HCEC 1CT (cell line): Measurements from ENCODE around the gene TRPM3.

Experiments
- DNase-seq: peaks from one replicate; pipeline ENCODE4 v3.0.0-alpha.2; 2017

TRPM3 gene

GRCh38 chr9:70569791-70570190, 551.6 kb downstream of the TRPM3 start:
- DNase-seq, result no peak

- DNase-seq, result no peak
Observed at GRCh38 chr9:70569070-70569772, 552.2 kb downstream of the TRPM3 start.

- no peak for DNase-seq
Observed at GRCh38 chr9:70567511-70567910, 553.9 kb downstream of the TRPM3 start.

GRCh38 chr9:70566751-70567150, 554.7 kb downstream of the TRPM3 start:
- DNase-seq, result no peak

GRCh38 chr9:70566066-70566465, 555.4 kb downstream of the TRPM3 start:
- DNase-seq, result no peak

- no peak for DNase-seq
Observed at GRCh38 chr9:70564468-70565335, 556.7 kb downstream of the TRPM3 start.

- DNase-seq, result peak; percentile 60
Observed at GRCh38 chr9:70563431-70564204, 557.8 kb downstream of the TRPM3 start.

GRCh38 chr9:70563010-70563409, 558.4 kb downstream of the TRPM3 start:
- DNase-seq, result no peak

GRCh38 chr9:70561786-70562395, 559.5 kb downstream of the TRPM3 start:
- DNase-seq, result peak; percentile 70

GRCh38 chr9:70561111-70561510, 560.3 kb downstream of the TRPM3 start:
- no peak for DNase-seq

GRCh38 chr9:70559102-70559501, 562.3 kb downstream of the TRPM3 start:
- no peak for DNase-seq

GRCh38 chr9:70557661-70558369, 563.6 kb downstream of the TRPM3 start:
- no peak for DNase-seq

- peak; percentile 22 for DNase-seq
Observed at GRCh38 chr9:70556771-70557170, 564.6 kb downstream of the TRPM3 start.

GRCh38 chr9:70554881-70555280, 566.5 kb downstream of the TRPM3 start:
- no peak for DNase-seq

GRCh38 chr9:70553707-70554673, 567.4 kb downstream of the TRPM3 start:
- peak; percentile 71 for DNase-seq

GRCh38 chr9:70552561-70552960, 568.9 kb downstream of the TRPM3 start:
- no peak for DNase-seq

GRCh38 chr9:70551801-70552200, 569.6 kb downstream of the TRPM3 start:
- no peak for DNase-seq

GRCh38 chr9:70551396-70551795, 570.0 kb downstream of the TRPM3 start:
- DNase-seq, result peak; percentile 47

GRCh38 chr9:70549926-70550325, 571.5 kb downstream of the TRPM3 start:
- DNase-seq, result no peak

- no peak for DNase-seq
Observed at GRCh38 chr9:70542311-70542931, 579.0 kb downstream of the TRPM3 start.

- DNase-seq, result no peak
Observed at GRCh38 chr9:70540016-70540415, 581.4 kb downstream of the TRPM3 start.
